HAP-1 (cell line): Measurements from ENCODE around the gene ATXN1.
A peak's percentile ranks its signal among the peaks of the same experiment; 100 is the strongest.

Experiments
- DNase-seq, 2 experiments: peaks; one replicate each; pipeline ENCODE4 v3.0.0-alpha.2; 2016 to 2020; ENCODE audit warnings: low spot score in 2 of 2
- H3K27me3 ChIP-seq: fragments of 250-450 bp; sonication (Bioruptor Pico); 2 replicates; pipeline ENCODE4 v1.5.1; 2020; ENCODE audit warnings: low read depth, mild to moderate bottlenecking, moderate library complexity
- H3K36me3 ChIP-seq: fragments of 250-450 bp; sonication (Bioruptor Pico); replicated peaks from 2 replicates; pipeline ENCODE4 v1.5.1; 2020; ENCODE audit warnings: mild to moderate bottlenecking
- H3K4me1 ChIP-seq: fragments of 250-450 bp; sonication (Bioruptor Pico); 2 replicates; pipeline ENCODE4 v1.5.1; 2020; ENCODE audit warnings: mild to moderate bottlenecking
- H3K4me3 ChIP-seq: fragments of 250-450 bp; sonication (Bioruptor Pico); 2 replicates; pipeline ENCODE4 v1.5.1; 2020; ENCODE audit warnings: mild to moderate bottlenecking, moderate library complexity
- H3K9me3 ChIP-seq: fragments of 250-450 bp; sonication (Bioruptor Pico); 2 replicates; pipeline ENCODE4 v1.5.1; 2020; ENCODE audit warnings: mild to moderate bottlenecking, moderate library complexity
- in situ Hi-C: fragments of 300-500 bp; cut with MboI; formaldehyde crosslinking; loops from 3 replicates; pipeline ENCODE4 v1.14.3; 2020; ENCODE audit warnings: low sequenced_read_pairs, inconsistent platforms, mixed read lengths

The ATXN1 gene

GRCh38 chr6:16521528-16521927, 239.7 kb downstream of the ATXN1 start:
- Histone ChIP-seq H3K4me1 (no peaks in the 10 kb centered on the region), H3K36me3 (no peaks in the 10 kb centered on the region), H3K27me3 (no peaks in the 10 kb centered on the region), H3K9me3 (no peaks in the 10 kb centered on the region), H3K4me3 (no peak overlapping the region)
- in situ Hi-C loops = loop anchor here (25.0 kb wide), 1 partner anchor 566 kb away; no protein-coding TSS in a partner anchor
- no peak for DNase-seq

DNA sequence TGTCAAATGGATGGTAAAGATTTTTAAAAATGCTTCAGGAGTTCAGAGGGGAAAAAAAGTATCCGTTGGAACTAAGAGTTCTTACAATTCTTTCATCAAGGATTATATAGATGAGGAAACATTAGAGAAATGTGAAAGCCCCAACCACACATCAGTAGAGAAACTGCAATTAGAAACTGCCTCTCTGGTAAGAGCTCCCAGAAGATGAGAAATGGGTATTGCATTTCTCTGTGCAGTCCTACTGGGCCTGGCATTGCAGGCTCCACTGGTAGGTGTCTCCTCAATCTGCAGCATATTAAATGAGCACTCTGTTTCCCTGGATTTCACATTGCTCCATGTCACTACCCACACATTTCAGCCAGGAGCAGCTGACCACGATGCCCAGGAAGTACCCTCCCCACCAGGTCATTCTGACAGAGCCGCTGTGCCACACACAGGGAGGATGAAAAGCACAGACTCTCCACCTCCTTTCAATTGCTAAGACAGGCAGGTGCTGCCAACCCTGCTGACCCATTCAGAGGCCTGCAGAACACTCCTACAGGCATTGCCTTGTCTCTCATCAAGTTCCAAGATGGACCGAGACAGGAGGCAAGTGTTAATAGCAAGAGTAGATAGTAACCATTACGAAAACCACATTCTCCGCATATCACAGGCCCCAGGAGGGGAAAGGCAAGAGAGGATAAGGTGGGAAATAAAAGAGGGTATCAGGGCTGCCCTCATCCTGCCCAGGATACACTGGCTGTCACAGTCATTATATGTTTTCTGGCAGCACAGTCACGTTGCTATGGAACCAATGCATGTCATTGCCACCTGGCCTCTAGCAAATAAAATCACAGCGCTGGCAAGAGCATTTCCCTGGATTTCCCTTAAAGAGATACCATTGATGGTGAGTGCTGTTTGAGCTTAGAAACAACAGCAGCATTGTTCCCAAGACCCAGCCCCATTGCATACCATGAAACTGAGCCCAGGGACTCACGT, 241.7 kb downstream of the ATXN1 start:
- H3K4me1 ChIP-seq = no peaks in the 10 kb centered on the region
- no peak for DNase-seq
- H3K4me3 ChIP-seq = no peak overlapping the region
- H3K36me3 ChIP-seq = no peaks in the 10 kb centered on the region
- no peaks in the 10 kb centered on the region for H3K9me3 ChIP-seq
- no peaks in the 10 kb centered on the region for H3K27me3 ChIP-seq
- in situ Hi-C loops = loop anchor here (10.0 to 25.0 kb wide), 2 partner anchors 245 to 568 kb away; partner anchors contain the start of gene ATXN1

DNA sequence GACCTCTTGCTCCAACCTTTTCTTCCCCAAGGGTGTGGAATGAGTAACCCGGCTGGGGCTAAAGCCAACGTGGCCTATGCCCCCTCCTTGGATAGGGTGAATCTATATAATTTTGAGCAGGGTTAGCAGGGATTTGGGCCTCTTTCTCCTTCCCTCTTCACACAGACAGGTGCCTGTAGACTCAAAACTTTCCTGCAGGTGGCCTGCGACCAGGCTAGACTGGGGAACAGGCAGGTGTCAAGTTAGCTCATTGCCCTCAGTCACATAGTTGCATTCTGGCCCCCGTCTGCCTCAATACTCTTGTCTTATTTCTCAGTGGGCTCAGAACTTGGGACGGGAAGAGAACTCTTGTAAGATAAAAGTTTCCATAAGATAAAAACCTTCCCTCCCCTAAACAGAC, 243.0 kb downstream of the ATXN1 start:
- in situ Hi-C loops = loop anchor here (10.0 to 25.0 kb wide), 2 partner anchors 247 to 569 kb away; partner anchors contain the start of gene ATXN1

DNA sequence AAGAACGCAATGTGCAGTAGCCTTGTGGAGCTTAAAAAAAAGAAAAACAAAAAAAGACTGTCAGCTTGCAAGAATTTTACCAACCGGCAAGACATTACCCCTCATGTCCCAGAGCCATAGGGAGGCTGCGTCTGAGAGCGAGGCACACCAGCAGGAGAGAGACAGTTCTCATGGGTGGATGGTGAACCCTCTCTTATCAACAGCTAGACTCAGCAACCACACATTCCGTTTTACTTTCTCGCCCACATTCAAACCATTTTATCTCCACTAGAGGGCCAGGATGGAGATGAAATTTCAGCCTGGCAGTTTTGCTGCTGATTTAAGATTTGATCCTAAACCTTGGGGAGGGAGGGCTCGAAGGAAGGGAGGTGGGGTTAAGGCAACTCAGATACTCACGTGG, 247.0 kb downstream of the ATXN1 start:
- DNase-seq = peak; percentile 10 to 40
- in situ Hi-C loops = loop anchor here (10.0 to 25.0 kb wide), 2 partner anchors 251 to 573 kb away; partner anchors contain the start of gene ATXN1

More for the DNA sequence above, 243.0 kb downstream of the ATXN1 start:
- no peak for DNase-seq
- H3K4me3 ChIP-seq = no peak overlapping the region
- no peaks in the 10 kb centered on the region for H3K4me1 ChIP-seq
- H3K27me3 ChIP-seq = no peaks in the 10 kb centered on the region
- H3K36me3 ChIP-seq = no peaks in the 10 kb centered on the region
- H3K9me3 ChIP-seq = no peaks in the 10 kb centered on the region

GRCh38 chr6:16512544-16513290, 248.5 kb downstream of the ATXN1 start:
- H3K4me1 ChIP-seq = no peaks in the 10 kb centered on the region
- H3K36me3 ChIP-seq = no peaks in the 10 kb centered on the region
- no peak for DNase-seq
- H3K9me3 ChIP-seq = no peaks in the 10 kb centered on the region
- no peak overlapping the region for H3K4me3 ChIP-seq
- in situ Hi-C loops = loop anchor here (10.0 to 25.0 kb wide), 2 partner anchors 252 to 575 kb away; partner anchors contain the start of gene ATXN1
- no peaks in the 10 kb centered on the region for H3K27me3 ChIP-seq

More for the DNA sequence above, 247.0 kb downstream of the ATXN1 start:
- Histone ChIP-seq H3K9me3 (no peaks in the 10 kb centered on the region), H3K4me3 (no peak overlapping the region), H3K36me3 (no peaks in the 10 kb centered on the region), H3K27me3 (no peaks in the 10 kb centered on the region), H3K4me1 (no peaks in the 10 kb centered on the region)

GRCh38 chr6:16511723-16512489, 249.4 kb downstream of the ATXN1 start:
- Histone ChIP-seq H3K9me3 (no peaks in the 10 kb centered on the region), H3K27me3 (no peaks in the 10 kb centered on the region), H3K4me1 (no peaks in the 10 kb centered on the region), H3K36me3 (no peaks in the 10 kb centered on the region), H3K4me3 (no peak overlapping the region)
- in situ Hi-C loops = loop anchor here (10.0 to 25.0 kb wide), 2 partner anchors 253 to 575 kb away; partner anchors contain the start of gene ATXN1
- DNase-seq = no peak

GRCh38 chr6:16511040-16511660, 250.1 kb downstream of the ATXN1 start:
- Histone ChIP-seq H3K4me3 (no peak overlapping the region), H3K27me3 (no peaks in the 10 kb centered on the region), H3K4me1 (no peaks in the 10 kb centered on the region), H3K9me3 (no peaks in the 10 kb centered on the region), H3K36me3 (no peaks in the 10 kb centered on the region)
- DNase-seq = peak; percentile 22 to 29
- in situ Hi-C loops = loop anchor here (10.0 to 25.0 kb wide), 2 partner anchors 254 to 576 kb away; partner anchors contain the start of gene ATXN1

- DNase-seq = no peak
- H3K9me3 ChIP-seq = no peaks in the 10 kb centered on the region
- H3K4me3 ChIP-seq = no peak overlapping the region
- no peaks in the 10 kb centered on the region for H3K36me3 ChIP-seq
- H3K4me1 ChIP-seq = no peaks in the 10 kb centered on the region
- no peaks in the 10 kb centered on the region for H3K27me3 ChIP-seq
- in situ Hi-C loops = loop anchor here (10.0 to 25.0 kb wide), 2 partner anchors 255 to 577 kb away; partner anchors contain the start of gene ATXN1
Observed at GRCh38 chr6:16510245-16510644, 251.0 kb downstream of the ATXN1 start.

DNA sequence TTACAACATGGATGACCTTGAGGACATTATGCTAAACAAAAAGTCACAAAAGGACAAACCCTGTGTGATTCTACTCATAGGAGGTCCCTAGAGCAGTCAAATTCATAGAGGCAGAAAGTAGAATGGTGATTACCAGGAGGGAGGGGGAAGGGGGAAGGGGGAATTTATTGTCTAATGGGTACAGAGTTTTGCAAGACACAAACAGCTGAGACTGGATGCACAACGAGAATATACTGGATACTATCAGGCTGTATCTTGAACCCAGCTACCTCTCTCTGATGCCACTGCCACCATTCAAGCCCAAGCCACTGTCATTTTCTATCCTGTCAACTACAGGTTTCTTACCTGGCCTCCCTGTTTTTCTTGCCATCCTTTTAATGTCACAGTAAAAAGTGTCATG, 252.3 kb downstream of the ATXN1 start:
- Histone ChIP-seq H3K4me3 (no peak overlapping the region), H3K27me3 (no peaks in the 10 kb centered on the region), H3K4me1 (no peaks in the 10 kb centered on the region), H3K36me3 (no peaks in the 10 kb centered on the region), H3K9me3 (no peaks in the 10 kb centered on the region)
- in situ Hi-C loops = loop anchor here (25.0 kb wide), 1 partner anchor 578 kb away; no protein-coding TSS in a partner anchor
- DNase-seq = no peak

- in situ Hi-C loops = loop anchor here (25.0 kb wide), 1 partner anchor 581 kb away; no protein-coding TSS in a partner anchor
- Histone ChIP-seq H3K36me3 (no peaks in the 10 kb centered on the region), H3K9me3 (no peaks in the 10 kb centered on the region), H3K27me3 (no peaks in the 10 kb centered on the region), H3K4me3 (no peak overlapping the region), H3K4me1 (no peaks in the 10 kb centered on the region)
- no peak for DNase-seq
Observed at GRCh38 chr6:16505711-16506357, 255.4 kb downstream of the ATXN1 start.

DNA sequence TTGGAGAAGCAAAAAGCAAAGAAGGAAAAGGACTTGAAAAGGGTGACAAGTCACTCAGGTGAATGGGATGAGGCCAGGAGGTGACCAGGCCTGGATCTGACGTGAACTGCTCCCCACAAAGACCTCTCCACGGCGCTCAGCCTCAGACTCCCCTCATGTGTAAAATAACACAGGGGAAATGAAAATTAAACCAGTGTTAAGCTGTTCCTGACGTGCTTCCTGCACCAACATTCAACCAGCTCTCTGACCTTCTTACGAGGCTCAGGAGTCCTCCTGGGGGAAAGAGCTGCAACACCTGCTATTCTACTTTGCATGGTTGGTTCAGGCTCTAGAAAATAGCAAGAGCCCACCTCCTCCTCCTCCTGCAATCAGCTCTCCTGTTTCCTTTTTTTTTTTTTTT, 256.7 kb downstream of the ATXN1 start:
- Histone ChIP-seq H3K4me1 (no peaks in the 10 kb centered on the region), H3K27me3 (no peaks in the 10 kb centered on the region), H3K36me3 (no peaks in the 10 kb centered on the region), H3K9me3 (no peaks in the 10 kb centered on the region), H3K4me3 (no peak overlapping the region)
- no peak for DNase-seq
- in situ Hi-C loops = loop anchor here (25.0 kb wide), 1 partner anchor 583 kb away; no protein-coding TSS in a partner anchor

GRCh38 chr6:16503970-16504415, 257.3 kb downstream of the ATXN1 start:
- Histone ChIP-seq H3K9me3 (no peaks in the 10 kb centered on the region), H3K27me3 (no peaks in the 10 kb centered on the region), H3K4me3 (no peak overlapping the region), H3K4me1 (no peaks in the 10 kb centered on the region), H3K36me3 (no peaks in the 10 kb centered on the region)
- in situ Hi-C loops = loop anchor here (25.0 kb wide), 1 partner anchor 583 kb away; no protein-coding TSS in a partner anchor
- no peak for DNase-seq
